ENCODE data around the gene CMSS1.

The CMSS1 gene

DNA sequence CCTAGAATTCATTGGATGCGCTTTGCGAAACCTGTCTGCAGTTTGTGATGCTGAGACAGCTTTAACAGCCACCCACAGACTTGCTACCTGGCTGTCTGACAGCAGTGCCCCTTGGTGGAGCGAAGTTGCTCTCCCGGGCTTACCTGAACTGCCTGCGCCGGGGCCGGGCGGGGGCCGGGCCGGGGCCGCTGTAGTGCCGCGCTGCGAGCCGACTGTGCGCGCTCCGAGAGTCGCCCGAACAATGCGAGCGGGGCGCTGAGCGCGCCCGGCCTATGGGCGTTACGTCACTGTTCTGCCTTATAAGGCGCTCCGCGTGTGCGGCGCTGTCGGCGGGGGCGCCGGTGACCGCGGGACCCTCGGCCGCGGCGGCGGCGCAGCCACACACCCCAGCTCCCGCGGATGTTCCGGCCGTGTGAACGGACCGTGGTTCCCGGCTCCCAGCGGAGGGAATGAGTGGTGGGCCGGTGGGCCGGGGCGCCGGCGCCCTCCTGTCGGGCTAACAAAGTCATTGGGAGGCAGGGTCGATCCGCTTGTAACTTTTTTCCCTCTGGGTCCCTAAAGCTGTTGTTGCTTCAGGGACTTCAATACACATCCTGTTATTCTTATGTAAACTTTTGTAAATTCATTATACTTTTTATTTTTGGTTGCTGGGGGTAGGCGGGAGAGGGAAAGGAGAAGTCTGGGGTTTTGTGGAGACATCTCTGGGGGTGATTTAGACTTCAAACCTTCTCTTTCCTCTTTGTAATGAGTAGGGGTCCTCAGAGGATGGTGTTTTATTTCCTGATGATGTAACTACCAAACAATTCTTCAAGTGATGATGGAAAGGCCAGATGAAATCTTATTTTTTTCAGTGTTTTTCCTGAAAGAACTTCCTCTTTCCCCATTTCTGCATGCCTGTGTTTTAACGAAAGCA lies 58.5 kb downstream of the CMSS1 start:
- DNase-seq: no peak

GRCh38 chr3:99877031-99877579 lies 59.4 kb downstream of the CMSS1 start:
- no peak for DNase-seq

GRCh38 chr3:99878005-99878404 lies 60.3 kb downstream of the CMSS1 start:
- no peak for DNase-seq

DNA sequence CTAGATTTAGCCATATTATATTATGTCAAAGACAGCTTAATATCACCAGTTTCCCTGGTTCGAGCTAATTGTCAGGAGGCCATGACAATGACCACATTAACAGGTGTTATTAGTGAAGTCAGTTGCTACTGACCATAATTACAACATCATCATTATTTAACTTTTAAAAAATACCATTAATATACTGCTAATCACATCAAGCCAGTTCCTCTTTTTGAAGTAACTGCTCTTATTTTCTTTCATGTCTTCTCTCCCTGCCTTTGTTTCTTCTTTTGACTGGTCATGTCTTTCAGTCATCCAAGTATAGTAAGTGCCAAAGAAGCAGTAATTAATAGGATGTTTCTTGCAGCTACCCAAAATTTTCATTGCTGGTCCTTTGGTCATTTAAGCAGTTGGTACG lies 61.6 kb downstream of the CMSS1 start:
- DNase-seq: no peak

DNA sequence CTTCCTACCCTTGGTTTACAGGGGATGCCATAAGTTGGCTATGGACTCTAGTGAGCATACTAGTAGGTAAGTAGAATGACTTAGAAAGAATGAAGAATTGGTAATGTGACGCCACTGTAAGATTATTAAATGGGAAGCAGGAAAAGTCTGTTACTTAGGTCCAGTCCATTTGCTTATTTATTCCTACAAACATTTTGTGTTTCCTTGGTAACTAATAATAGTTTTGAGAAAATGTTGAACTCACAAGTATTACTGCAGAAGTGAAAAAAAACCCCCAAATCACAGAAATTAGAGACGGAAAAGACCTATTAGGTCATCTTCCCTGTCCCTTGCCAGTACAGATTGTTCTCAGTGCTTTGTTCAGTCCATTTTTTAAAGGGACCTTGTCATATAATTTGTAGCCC lies 63.5 kb downstream of the CMSS1 start:
- DNase-seq: no peak

DNA sequence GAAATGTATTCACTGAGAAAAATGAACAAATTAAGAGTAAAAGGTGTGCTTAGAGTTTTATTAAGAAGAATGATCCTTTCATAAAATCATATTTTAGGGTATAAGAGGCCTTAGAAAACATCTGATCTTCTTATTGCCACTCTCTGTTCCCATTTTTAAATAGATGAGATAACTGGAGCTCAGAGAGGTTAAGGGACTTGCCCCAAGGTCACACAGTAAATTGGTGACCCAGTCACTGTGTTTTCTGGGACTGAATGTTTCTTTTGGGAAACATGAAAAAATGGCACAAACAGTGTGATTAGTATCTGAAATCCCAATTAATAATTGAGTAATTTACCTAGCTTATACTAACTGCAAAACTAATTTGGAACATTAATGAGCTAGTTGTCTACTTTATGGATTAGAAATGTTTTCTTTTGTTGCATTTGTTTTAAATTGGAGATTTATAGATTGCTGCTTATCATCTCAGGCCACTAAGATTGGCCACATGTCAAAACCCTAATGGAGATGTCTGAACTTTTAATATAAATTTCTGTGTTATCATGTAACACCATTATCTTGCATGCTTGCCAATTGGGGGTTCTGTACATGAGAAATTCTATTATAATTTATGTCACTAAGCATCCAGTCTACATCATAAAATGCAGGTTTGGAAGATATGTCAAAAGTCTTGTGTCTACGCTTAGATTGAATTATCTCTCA lies 64.9 kb downstream of the CMSS1 start:
- DNase-seq: no peak

DNA sequence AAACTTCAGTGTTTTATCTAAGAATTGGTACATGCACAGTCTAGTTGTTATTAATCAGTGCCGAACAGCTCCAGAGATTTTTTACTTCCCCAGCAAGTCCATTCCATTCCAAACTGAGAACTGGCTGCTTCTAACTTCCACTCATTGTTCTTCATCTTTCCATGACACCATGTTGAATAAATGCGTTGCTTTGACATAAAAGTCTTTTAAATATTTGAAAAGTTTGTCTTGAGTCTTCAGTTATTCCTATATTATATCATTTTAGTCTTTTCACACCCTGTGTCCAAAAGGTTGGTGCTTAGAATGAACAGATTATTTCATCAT lies 65.4 kb downstream of the CMSS1 start:
- DNase-seq: no peak

- DNase-seq: no peak
These were observed 66.0 kb downstream of the CMSS1 start for GRCh38 chr3:99883693-99884092.

DNA sequence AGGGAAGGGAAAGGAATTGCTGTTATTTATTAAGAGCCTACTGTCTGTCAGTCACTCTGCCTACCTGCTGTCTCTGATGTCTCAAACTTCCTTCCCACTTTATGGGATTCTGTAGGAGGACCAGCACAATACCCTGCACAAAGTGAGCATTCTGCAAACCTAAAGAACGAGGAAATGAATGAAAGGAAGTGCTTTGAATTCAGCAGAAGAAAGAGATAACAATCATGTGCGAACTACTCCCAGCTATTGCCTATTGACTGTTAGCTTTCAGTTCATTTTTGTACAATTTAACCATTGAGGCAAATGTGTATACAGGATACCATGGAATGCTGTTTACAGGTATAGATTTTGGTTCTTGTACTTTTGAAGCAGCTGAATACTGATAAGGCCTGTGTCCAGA lies 66.8 kb downstream of the CMSS1 start:
- DNase-seq: no peak

DNA sequence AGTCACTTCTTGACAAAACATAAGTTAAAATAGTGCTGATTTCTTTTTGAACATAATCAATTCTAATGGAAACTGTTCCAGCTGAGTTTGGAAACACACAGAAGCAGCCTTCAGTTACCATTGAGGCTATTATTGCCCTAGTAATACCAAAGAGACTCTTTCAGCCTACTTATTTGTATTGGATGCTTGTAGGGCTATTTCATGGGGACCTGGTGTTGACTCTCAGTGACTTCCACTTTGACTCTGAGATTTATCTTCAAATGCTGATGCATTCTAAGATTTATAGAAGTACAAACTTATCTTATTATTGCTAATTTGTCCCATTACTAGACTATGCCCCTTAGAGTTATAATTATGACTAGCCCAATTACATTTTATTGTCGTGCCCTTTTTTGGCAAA lies 67.4 kb downstream of the CMSS1 start:
- no peak for DNase-seq

GRCh38 chr3:99885851-99886250 lies 68.2 kb downstream of the CMSS1 start:
- no peak for DNase-seq

GRCh38 chr3:99891610-99892285 lies 74.1 kb downstream of the CMSS1 start:
- no peak for DNase-seq

GRCh38 chr3:99892332-99892731 lies 74.7 kb downstream of the CMSS1 start:
- DNase-seq: no peak

- no peak for DNase-seq
These were observed 77.6 kb downstream of the CMSS1 start for GRCh38 chr3:99895131-99895696.

DNA sequence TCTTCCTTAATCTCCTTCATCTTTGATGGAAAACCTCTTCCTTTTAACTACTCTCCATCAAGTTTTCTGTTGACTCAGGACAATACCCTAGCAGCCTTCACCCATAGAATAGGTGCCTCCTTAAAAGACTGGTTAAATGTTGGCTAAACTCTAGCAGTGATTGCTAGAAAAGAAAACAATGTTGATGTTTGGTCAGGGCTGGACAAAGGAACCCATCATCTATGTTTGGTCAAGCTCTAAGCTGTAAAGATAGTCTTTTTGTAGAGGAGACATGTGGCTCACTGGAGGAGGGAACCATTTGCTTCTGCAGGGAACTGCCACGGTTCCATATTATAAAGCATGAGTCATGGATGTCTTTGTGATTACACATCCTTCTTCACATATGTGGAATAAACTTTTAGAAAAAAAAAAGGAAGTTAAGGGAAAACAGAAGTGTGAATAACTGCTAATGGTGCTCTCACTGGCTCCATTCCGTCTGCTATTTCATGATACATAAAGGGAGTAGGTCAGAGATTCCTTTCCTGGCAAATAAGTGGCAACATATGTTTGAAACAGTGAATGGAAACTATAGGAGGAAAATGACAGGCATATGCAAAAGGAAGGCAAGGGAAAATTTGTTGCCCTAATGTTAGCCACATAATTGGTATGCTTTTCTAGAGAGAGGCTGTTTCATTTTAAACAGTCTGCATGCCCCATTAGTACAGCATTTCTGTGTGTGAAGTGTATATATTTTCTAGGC lies 78.2 kb downstream of the CMSS1 start:
- DNase-seq: no peak

DNA sequence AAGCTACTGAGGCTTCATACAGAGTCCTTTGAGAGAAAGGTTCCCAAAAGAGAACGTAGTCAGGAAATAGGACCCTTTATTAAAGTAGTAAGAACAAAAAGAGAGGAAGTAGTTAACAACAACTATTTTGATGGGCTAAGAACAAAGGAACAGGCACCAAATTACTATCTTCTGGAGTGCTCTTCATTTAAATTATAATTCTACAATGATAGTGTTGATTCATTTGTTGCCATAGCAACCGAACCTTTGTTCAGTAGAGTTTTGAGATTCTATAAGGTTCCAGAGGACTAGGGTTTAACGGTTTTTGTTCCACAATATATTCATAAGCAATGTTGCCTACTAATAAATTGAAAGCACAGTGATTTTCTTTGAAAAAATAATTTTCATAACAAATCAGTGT lies 78.8 kb downstream of the CMSS1 start:
- DNase-seq: no peak

GRCh38 chr3:99899603-99900002 lies 81.9 kb downstream of the CMSS1 start:
- no peak for DNase-seq

DNA sequence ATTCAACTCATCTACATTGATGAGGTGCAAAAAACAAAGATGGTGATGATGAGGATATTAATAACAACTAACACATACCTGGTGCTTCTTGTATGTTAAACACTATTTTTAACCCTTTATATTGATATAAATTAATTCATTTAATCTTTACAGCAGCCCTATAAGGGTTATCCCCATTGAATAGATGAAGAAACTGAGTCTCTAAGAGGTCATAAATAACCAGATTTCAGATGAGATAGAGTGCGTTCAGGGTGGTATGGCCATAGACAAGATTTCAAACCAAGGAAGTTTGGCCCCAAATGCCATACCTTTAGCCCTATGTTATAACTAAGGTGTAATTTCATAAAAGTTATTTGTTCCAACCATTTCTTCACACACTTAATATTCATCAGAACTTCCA lies 82.6 kb downstream of the CMSS1 start:
- DNase-seq: no peak

DNA sequence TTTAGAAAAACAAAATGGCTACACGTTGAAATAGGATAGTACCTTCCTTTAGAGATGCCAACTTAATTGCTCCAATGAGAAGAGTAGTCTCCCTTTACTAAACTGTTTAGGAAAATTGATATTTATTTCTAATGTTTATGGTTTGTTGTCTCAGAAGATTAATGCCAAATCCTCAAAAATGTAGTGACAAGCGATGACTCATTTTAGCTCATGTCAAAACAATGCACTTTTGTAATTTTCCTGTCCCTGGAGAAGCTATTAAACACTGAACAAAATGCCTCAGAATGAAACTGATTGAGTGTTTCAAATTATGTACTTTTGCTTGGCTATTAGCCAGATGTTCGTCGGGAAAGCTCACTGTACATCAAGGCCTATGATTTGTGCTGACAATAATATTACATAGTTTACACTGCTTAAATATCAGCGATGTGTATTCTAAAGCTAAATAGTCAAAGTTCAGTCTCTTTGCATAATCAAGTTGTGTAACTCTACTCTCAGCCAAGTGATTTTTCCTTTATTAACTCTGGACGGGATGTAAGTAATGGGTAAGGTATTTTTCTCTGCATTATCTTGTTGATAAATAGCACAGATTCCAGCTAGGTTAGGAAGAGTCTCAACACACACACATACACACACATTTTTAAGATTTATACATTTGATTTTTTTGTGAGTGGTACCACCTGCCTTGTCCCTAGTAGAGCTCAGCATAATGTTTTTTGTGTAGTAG lies 83.7 kb downstream of the CMSS1 start:
- DNase-seq: no peak

DNA sequence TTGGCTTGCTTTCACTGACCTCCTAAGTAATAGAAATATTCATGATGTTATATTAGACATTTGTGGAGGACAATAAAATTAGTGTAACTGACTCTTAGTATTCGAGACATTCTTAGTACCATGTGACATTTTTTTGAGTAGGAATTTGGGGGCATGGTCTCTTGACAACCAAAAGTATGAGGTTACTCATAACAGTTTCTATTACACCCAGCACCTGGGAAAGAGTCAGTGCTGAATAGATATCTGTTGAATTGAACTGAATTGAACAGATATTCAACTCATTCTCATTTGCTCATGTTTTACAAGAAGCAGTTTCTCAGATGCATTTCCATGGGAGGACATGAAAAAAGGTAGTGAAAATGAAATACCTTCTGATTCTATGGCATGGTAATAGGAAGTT lies 84.4 kb downstream of the CMSS1 start:
- no peak for DNase-seq

- DNase-seq: no peak
These were observed 86.2 kb downstream of the CMSS1 start for GRCh38 chr3:99903869-99904268.

Data from GOT3 (cell line).